ENCODE measurements around the gene SNX5.

DNA sequence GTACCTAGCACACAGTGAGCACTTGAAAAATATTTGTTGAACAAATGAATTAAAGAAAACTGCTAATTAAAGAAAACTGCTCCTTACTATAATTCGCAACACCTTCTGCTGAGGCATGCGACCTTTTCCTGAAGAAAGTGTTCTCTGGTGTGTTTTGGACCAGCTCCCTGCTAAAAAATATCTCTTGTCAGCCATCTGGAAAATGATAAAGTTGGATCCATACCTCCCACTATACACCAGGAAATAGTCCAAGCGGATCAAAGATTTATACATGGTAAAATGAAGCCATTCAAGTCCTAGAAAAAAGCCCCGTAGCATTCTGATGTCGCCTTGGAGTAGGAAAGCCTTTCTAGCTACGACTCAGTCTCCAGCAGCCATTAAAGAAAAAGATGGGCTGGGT, 45.8 kb upstream of the SNX5 start:
- TF ChIP-seq, protein P1, sequence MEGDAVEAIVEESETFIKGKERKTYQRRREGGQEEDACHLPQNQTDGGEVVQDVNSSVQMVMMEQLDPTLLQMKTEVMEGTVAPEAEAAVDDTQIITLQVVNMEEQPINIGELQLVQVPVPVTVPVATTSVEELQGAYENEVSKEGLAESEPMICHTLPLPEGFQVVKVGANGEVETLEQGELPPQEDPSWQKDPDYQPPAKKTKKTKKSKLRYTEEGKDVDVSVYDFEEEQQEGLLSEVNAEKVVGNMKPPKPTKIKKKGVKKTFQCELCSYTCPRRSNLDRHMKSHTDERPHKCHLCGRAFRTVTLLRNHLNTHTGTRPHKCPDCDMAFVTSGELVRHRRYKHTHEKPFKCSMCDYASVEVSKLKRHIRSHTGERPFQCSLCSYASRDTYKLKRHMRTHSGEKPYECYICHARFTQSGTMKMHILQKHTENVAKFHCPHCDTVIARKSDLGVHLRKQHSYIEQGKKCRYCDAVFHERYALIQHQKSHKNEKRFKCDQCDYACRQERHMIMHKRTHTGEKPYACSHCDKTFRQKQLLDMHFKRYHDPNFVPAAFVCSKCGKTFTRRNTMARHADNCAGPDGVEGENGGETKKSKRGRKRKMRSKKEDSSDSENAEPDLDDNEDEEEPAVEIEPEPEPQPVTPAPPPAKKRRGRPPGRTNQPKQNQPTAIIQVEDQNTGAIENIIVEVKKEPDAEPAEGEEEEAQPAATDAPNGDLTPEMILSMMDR (IDR thresholded peaks at IDR 0.05; ENCODE audit: borderline replicate concordance, extremely low read depth, low read length, poor library complexity, severe bottlenecking): no peak
- no peak for TF ChIP-seq EZH2 (IDR thresholded peaks at IDR 0.05; ENCODE audit: borderline replicate concordance, low read depth, low read length, severe bottlenecking)

Measured in DND-41 (cell line).